HG02610 (cell line): ENCODE measurements around the gene LRP1B.
A peak's percentile ranks its signal among the peaks of the same experiment; 100 is the strongest.
"Not testable (repeated sequence)": the region's sequence is repeated elsewhere in the genome, so short reads cannot be mapped to it uniquely, and the experiment has no call there.

ENCODE experiments used
- ATAC-seq: cut with Tn5 transposase; IDR thresholded peaks from one replicate; pipeline ENCODE4 v1.9.1; 2021; ENCODE audit warnings: mild to moderate bottlenecking, moderate library complexity; ENCODE audit not compliant: unreplicated experiment

Gene LRP1B

DNA sequence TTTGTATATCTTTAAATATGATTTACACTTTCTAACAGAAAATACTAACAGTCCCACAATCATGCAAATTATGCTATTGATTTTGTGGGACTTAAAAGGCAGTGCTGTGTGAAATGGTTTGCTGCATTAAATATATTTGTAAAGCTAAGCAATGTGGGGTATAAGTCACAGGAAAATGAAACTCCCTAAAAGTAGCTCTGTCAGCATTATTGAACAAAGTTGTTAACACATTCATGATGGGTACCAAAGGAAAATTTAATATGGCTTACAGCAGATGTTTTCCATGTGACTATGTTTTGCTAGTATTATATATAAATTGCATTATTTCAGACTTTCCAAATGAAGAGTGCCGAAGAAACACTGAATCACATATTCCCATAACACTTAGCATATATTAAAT, 1450.0 kb downstream of the LRP1B start:
- ATAC-seq = no peak

DNA sequence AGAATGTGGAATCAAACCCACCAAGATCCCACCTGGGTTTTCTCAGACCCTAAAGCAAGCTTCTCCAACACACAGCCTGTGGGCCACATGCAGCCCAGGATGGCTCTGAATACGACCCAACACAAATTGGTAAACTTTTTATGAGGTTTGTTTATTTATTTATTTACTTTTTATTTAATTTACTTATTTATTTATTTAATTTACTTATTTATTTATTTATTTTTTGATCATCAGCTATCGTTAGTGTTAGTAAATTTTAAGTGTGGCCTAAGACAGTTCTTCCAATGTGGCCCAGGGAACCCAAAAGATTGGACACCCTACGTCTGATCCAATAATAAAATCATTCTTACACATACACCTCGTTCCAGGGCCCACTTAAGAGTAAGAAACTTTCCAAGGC, 1451.1 kb downstream of the LRP1B start:
- ATAC-seq = no peak

DNA sequence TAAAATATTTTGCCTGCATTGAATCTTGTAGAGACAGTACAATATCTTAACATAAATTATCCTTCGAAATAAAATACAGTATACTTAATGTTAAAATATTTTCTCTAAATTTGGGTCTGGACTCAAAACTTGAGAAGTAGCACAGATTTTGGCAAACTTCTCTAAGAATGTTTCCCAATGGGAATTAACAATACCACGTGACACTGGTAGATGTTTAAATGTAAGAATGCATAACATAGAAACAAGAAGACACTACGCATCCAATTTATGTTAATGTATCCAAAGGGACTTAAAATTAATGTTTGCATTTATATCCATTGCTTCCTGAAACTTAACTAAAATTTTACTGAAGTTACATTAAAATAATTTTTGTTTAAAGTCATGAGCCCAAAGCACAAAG, 1460.9 kb downstream of the LRP1B start:
- no peak for ATAC-seq

DNA sequence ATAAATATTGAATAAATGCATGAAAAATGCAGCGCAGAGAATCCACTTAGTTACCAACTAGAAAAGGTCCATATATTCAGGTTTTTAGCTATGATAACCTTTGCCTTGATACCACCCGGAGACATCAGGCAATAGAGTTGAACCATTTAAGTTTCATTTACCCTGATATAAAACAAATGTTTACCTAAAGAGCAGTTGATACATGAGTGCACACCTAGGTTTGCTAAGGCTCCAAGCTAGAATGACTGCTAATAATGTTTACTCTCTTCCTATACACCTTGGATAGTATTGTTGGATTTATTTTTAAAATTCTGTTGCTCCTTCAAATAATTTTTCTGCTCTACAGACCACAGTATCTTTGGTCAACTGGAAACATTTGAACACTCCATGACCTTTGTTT, 1463.6 kb downstream of the LRP1B start:
- no peak for ATAC-seq

DNA sequence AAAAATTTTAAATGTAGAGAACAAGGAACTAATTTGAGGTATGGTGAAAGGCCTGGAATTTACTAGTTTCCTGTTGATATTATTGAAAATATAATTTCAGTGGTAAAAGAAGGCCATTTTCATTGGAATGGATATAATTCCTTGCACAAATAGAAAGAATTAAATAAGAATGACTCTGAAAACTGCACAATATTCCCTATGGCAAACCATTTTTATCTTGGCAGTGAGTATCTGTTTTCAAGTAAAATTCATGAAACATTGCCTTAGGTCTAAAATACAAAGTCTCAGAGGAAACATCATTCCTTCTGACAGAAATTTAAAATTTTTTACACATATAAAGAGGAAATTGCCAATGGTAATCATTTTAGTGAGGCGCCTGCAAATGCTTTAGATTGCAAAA, 1468.3 kb downstream of the LRP1B start:
- ATAC-seq = no peak

DNA sequence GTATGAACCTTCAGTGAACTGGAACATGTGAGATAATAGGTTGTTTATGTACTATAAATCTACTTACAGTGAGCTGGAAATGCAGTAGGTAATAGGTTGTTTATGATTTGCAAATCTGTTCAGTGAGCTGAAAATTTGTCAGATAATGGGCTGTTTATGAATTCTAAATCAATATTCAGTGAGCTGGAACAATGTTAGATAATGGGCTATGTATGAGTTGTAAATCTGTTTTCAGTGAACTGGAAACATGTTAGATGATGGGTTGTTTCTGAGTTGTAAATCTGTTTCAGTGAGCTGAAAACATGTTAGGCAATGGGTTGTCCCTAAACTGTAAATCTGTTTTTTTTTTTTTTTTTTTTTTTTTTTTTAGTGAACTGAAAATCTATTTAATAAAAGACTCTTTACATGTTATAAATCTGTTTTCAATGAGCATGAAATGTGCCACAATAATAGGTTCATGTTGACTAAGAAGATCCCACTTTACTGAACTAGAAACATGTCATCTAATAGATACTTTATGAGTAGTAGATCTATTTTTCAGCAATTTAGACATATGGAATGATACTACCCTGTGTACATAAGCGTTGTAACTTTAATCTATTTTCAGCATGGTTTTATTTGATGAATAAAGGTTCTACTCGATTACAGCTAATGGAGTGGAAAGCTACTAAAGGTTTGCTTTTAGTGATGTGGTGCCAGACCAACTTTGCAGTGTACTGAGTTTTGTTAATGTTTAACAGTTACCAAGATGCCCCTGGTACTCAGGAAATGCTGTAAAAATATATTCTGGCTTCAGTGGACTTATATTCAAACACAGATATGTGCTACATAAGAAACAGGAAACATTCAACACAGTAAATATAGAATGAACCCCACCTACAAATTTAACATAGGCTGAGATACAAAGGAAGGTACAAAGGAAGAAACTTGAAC, 1471.8 kb downstream of the LRP1B start:
- no peak for ATAC-seq

DNA sequence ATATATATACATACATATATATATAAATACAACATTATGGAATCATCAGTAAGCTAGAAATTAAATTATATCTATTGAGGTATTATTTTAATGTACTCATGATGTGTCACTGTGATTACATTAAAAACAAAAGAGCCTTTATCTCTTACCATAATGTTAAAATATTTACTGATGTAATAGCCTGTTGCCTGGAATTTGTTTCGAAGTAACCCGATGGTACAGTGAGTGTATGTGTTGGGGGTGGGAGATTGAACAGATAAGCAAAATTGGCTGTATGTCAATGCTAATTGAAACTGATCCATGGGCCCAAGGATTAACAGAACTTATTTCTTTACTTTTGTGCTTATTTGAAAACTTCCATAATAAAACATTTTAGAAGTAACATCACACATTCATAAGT, 1473.2 kb downstream of the LRP1B start:
- ATAC-seq = no peak

DNA sequence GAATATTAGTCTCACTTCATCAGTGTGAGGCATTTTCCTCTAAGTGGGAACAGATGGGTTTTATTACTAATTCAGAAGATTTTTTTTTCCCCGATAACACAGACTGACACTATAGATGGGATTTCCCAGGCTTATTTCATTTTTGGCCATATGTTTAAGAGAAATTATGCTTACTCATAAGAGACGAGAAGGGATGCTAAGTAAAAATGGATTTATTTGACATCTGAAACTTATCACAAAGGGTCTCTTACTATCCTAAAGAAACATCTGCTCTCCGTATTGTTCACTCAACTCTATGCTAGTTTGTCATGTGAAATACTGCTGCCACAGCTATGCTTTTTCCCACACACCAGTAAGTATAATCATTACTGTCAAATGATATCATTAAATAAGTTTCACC, 1476.3 kb downstream of the LRP1B start:
- ATAC-seq = no peak

DNA sequence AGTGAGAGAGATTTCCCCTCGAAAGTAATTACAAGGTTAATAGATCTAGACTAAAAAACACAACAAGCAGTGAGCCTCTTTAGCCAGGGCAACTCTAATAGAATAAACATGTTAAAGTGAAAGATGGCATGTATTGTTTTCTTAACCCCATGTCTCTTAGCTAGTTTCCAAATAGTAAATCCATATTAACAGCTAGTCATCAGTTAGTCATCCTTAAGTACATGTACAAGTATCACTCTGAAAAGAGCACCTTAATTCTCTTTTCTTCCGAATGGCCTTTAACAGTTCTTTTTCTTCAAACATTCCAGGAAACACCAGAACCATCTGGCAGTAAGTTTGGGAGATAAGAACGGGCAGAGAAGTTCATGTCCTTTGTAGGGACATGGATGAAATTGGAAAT, 1480.0 kb downstream of the LRP1B start:
- no peak for ATAC-seq

DNA sequence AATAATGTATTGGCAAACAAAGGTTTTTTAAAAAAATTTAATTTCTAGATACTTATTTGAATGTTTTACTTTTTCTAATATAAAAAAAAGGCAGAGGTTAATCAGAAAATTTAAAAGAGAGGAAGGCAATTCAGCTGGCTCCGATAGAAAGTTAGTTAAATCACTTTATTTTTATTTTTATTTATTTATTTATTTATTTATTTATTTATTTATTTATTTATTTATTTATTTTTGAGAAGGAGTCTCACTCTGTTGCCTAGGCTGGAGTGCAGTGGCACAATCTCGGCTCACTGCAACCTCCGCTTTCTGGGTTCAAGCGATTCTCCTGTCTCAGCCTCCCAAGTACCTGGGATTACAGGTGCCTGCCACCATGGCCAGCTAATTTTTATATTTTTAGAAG, 1480.7 kb downstream of the LRP1B start:
- not testable (repeated sequence) for ATAC-seq

DNA sequence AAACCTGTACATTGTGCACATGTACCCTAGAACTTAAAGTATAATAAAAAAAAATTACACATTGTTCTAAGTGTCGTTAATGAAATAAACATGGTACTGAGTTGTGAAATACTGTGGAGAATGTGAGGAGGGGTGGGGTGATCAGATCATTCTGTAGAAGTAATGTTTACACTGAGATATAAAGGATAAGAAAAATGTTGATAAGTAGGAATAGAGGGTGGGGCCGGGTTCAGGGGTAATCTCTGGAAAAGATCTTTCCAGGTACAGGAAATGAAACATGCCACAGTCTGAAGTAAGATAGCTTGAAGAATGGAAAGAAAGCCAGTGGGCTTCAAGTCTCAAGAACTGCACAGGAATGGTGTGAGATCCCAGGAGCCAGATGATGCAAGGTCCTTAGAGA, 1482.4 kb downstream of the LRP1B start:
- ATAC-seq = no peak

DNA sequence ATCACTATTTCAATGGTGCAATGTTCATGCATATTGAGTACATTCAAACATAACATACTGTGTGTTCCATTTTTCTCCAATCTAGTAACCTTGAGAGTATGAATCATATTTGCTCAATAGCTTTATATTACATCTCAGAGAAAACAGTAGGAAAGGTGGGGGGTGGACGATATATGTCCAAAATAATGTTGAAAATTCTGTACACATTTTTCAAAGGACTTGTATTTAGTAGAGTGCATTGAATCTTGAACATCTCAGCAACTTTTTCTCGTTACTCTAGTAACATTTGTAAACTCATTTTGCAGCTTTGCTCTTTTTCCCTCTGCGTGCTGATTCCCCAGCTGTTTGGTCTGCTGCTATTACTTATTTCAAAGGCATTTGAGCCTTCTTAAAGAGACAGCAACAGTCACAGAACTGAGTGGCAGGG, 1487.0 kb downstream of the LRP1B start:
- ATAC-seq = no peak

DNA sequence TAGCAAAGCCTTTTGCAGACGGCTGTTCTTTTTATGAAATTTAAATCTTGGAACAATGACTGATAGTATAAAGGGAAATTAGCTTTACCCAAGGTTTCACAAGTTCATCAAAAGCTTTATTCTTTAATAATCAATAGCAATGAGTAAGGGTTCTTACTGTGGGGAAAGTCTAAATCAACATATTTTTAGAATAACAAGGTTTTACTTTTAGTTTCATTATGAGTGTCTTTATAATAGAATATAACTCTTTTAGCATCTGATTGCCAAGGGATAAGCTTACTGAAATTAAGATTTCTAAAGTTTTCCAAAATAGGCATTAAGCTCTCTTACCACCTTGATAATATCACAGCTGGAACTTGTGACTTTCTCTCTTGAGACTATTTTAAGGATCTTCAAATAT, 1489.7 kb downstream of the LRP1B start:
- peak; percentile 39 for ATAC-seq

DNA sequence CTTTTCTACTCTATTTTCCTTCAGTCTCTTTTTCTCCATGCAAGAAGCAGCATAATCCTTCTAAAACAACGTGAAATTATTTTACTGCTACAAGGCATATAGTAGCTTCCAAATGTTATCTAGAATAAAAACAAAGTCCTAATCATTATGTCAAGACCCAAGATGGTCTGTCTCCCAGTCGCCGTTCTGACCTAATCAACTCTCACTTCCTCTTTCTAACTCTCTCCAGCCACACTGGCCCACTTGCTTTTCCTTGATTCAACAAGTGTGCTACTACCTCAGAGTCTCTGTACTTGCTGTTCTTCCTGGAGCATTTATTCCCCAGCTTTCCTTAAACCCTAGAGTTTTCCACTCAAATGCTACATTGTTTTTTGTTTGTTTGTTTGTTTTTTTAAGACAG, 1491.2 kb downstream of the LRP1B start:
- peak; percentile 79 for ATAC-seq

DNA sequence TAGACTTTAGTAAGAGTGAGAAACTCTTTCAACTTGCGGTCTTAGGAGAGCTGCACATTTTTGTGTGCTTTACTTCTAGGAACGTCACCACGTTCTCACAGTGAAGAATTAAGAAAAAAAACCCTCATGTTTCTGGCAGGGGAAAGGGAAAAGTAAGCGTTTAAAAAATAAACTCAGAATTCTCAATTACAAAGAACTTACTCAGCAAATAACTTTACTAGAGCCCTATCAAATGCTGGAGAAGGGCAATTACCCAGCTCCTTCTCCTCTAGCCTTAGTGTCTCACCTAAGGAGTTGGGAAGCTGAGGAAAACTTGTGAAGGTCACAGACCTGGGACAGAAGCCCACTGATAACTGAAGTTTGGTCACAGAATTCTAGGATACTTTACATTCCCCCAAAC, 1500.3 kb downstream of the LRP1B start:
- no peak for ATAC-seq

DNA sequence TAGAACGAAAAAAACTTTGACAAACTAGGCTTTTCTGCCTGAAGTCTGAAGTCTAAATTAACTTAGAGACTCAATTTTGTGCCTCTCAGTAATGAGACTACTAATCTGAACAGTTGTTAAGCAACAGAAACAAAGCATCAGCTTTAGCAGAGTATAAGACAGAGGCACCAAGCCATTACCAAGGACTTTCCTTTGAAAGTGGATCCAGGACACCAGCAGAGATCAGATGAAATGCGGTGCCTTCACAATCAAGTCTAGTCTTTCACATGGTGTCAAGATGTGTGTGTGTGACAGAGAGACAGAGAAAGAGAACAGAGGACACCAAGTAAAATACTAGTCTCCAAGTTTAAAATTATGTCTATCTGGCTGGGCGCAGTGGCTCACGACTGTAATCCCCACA, 1502.9 kb downstream of the LRP1B start:
- ATAC-seq = no peak

DNA sequence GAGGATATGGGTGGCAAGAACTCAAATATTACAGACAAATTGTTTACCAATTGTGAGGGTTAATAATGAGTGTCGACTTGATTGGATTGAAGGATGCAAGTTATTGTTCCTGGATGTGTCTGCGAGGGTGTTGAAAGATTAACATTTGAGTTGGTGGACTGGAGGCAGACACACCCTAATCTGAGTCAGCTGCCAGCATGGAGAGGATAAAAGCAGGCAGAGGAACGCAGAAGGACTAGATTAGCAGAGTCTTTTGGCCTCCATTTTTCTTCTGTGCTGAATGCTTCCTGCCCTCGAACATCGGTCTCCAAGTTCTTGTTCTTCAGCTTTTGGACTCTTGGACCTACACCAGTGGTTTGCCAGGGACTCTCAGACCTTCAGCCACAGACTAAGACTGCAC, 1503.7 kb downstream of the LRP1B start:
- ATAC-seq = no peak

DNA sequence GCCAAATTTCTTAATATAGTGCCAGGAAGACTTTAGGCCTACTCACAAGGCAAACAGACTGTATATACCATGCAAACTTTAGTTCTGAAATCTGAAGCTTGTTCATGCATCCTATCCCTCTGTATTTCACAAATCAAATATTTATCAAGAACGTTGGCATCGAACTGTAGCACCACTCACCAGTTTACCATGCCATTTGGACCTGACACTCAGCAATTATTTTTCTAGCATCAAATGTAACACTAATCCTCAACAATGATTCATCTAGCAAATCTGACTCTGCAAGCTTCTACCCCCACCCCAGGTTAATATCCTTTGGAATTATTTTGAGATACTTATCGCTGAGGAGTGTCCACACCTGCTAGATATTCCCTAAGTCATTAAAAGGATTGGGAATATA, 1506.6 kb downstream of the LRP1B start:
- ATAC-seq = no peak

DNA sequence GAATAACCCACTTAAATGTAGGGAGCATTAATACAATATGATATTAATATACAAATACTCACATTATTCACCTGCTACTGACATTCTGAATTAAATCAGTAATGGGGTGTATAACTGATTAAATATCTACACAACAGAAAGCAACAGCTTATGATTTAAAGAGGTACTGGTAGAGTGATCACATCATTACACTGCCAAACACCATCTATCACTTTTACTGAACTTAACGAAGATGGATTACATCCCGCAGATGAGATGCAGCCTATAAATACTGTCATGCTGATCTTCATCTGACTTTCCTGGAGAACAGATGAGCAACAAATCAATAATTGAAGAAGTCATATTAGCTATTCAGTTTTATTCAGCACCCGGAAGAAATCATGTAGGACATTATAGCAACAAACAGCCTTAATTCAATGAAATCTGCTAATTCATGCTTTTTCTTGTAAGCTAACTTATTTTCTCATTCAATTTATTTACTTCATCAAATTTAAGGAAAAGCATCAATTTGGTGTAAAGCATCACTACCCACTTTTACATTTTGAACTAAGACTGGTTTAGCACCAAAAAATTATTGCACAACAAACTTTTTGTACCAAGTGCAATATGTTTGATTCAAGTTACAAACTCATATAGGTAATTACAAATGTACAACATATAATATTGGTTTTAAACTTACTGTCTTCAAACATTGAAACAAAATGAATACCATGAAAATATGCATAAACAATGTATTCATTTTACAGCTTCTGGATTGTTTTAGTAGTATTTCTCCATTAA, 1509.0 kb downstream of the LRP1B start:
- ATAC-seq = no peak

DNA sequence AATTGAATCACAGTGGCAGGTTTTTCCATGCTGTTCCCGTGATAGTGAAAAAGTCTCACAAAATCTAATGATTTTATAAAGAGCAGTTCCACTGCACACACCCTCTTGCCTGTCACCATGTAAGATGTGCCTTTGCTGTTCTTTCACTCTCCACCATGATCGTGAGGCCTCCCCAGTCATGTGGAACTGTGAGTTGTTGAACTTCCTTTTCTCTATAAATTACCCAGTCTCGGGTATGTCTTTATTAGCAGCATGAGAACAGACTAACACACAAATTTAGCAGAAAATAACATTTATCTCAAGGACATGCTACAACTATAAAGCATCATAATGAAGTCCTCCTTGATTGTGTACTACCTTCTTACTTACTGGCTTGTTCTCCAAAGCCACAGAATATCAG, 1526.0 kb downstream of the LRP1B start:
- no peak for ATAC-seq

DNA sequence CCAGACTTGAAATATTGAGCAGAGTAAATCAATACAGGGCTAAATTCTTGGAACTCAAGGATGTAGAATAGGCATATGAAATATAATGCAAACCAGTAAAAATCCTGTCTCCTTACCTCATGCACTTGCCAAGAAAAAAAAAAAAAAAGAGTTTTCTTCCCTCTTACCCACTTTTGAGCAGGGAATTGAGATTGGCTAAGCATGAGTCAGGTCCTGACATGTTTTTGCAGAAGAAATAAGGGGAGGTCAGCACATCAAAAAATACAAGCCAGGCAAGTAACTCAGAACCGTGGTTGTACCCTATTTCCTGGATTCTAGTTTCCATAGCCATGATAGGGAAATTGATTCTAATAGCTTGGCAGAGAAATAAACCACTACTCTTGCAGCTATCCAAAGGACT, 1526.7 kb downstream of the LRP1B start:
- ATAC-seq = no peak

DNA sequence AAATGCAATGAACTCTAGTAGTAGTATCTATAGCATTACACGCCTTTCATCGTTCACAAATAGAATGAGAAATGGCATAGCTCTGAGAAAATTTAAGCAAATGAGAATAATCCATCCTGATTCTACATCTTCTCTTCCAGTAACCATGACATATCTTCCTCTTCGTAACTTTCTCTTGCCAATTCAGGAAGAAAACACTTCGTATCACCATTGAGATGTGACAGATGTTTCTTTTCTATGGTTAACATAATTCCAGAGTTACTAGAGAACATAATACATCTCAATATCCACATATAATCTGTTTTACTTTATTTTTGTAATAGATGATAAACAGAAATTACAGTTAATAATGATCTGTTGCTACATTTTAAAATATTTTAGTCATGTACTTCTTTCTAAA, 1527.4 kb downstream of the LRP1B start:
- no peak for ATAC-seq
